ENCODE measurements around the gene ATP1B3. TPM values are rescaled to one million over a fixed set of nuclear protein-coding genes. Genes with fewer than 3 reads are reported as not detected.

Gene ATP1B3
- total RNA-seq, 1 experiment from 2014 or later = 167 TPM

DNA sequence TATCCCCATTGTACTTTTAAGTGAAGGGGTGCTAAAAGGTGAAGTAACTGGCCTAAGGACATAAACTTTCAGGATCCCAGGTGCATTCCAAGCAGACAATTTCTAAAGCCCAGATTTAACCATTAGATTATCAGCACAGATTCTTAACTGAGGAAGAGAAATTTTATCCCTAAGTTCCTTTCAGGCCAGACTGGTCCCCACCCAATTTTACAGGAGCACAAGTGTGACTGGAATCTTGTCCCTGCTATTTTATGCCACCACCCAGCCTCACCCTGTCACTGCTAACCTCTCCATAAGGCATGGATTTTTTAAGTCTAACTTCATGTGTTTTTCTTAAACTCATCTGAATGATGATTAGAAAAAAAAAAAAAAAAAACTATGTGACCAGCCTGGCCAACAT lies 37.1 kb upstream of the ATP1B3 start:
- CTCF ChIA-PET = no interaction called here
- intact Hi-C loops (cut with micrococcal nuclease; ENCODE audit: unreplicated experiment) = no loop called here
- Histone ChIP-seq H3K4me1 (ENCODE audit: insufficient read depth, low read length, poor library complexity, severe bottlenecking) (no peaks in the 10 kb centered on the region), H3K4me3 (ENCODE audit: low read depth, low read length, poor library complexity, severe bottlenecking) (no peak overlapping the region), H3K27me3 (replicated peaks; ENCODE audit: insufficient read depth, low read depth, low read length, poor library complexity) (no peaks in the 10 kb centered on the region), H3K9me3 (ENCODE audit: low read depth, low read length, poor library complexity, severe bottlenecking) (no peaks in the 10 kb centered on the region), H3K36me3 (ENCODE audit: insufficient read depth, low read length, poor library complexity, severe bottlenecking) (no peaks in the 10 kb centered on the region), H3K27ac (ENCODE audit: low read depth, low read length, poor library complexity, severe bottlenecking) (no peak overlapping the region)
- POLR2A ChIA-PET (ENCODE audit: low non-redundant PET) = no interaction called here
- no TSS peak for BruUV-seq (replicated peaks)
- no peak for TF ChIP-seq CTCF (conservative IDR thresholded peaks at IDR 0.05; ENCODE audit: low read depth, low read length)
- no peak for TF ChIP-seq EZH2 (IDR thresholded peaks at IDR 0.05; ENCODE audit: borderline replicate concordance, low read depth, low read length, poor library complexity, severe bottlenecking)
- DNase-seq (ENCODE audit: low spot score) = no peak

- TF ChIP-seq EZH2 (IDR thresholded peaks at IDR 0.05; ENCODE audit: borderline replicate concordance, low read depth, low read length, poor library complexity, severe bottlenecking) (no peak), CTCF (conservative IDR thresholded peaks at IDR 0.05; ENCODE audit: low read depth, low read length) (no peak)
- BruUV-seq (replicated peaks) = no TSS peak
- DNase-seq (ENCODE audit: low spot score) = no peak
- Histone ChIP-seq H3K4me3 (ENCODE audit: low read depth, low read length, poor library complexity, severe bottlenecking) (no peak overlapping the region), H3K27me3 (replicated peaks; ENCODE audit: insufficient read depth, low read depth, low read length, poor library complexity) (no peaks in the 10 kb centered on the region), H3K9me3 (ENCODE audit: low read depth, low read length, poor library complexity, severe bottlenecking) (no peaks in the 10 kb centered on the region), H3K27ac (ENCODE audit: low read depth, low read length, poor library complexity, severe bottlenecking) (no peak overlapping the region), H3K36me3 (ENCODE audit: insufficient read depth, low read length, poor library complexity, severe bottlenecking) (no peaks in the 10 kb centered on the region), H3K4me1 (ENCODE audit: insufficient read depth, low read length, poor library complexity, severe bottlenecking) (no peaks in the 10 kb centered on the region)
- ChIA-PET POLR2A (ENCODE audit: low non-redundant PET) (no interaction called here), CTCF (no interaction called here)
- intact Hi-C loops (cut with micrococcal nuclease; ENCODE audit: unreplicated experiment) = no loop called here
Observed at GRCh38 chr3:141840737-141841544, 35.5 kb upstream of the ATP1B3 start.

GRCh38 chr3:141844108-141844507 lies 32.3 kb upstream of the ATP1B3 start:
- intact Hi-C loops (cut with micrococcal nuclease; ENCODE audit: unreplicated experiment) = no loop called here
- H3K9me3 ChIP-seq (ENCODE audit: low read depth, low read length, poor library complexity, severe bottlenecking) = no peaks in the 10 kb centered on the region
- no peak for DNase-seq (ENCODE audit: low spot score)
- no TSS peak for BruUV-seq (replicated peaks)
- H3K36me3 ChIP-seq (ENCODE audit: insufficient read depth, low read length, poor library complexity, severe bottlenecking) = no peaks in the 10 kb centered on the region
- H3K27ac ChIP-seq (ENCODE audit: low read depth, low read length, poor library complexity, severe bottlenecking) = no peak overlapping the region
- ChIA-PET POLR2A (ENCODE audit: low non-redundant PET) (interaction anchor here (0.6 to 0.7 kb wide), 3 partner anchors 52 to 666 kb away, joined by 3 read pairs; no protein-coding TSS in a partner anchor), CTCF (no interaction called here)
- H3K4me3 ChIP-seq (ENCODE audit: low read depth, low read length, poor library complexity, severe bottlenecking) = no peak overlapping the region
- no peaks in the 10 kb centered on the region for H3K27me3 ChIP-seq (replicated peaks; ENCODE audit: insufficient read depth, low read depth, low read length, poor library complexity)
- TF ChIP-seq CTCF (conservative IDR thresholded peaks at IDR 0.05; ENCODE audit: low read depth, low read length) = no peak
- no peak for TF ChIP-seq EZH2 (IDR thresholded peaks at IDR 0.05; ENCODE audit: borderline replicate concordance, low read depth, low read length, poor library complexity, severe bottlenecking)
- H3K4me1 ChIP-seq (ENCODE audit: insufficient read depth, low read length, poor library complexity, severe bottlenecking) = no peaks in the 10 kb centered on the region
